Kidney glomerular epithelial cell (primary cell): ENCODE measurements around the gene CCSER2.
A peak's percentile ranks its signal among the peaks of the same experiment; 100 is the strongest.
"Not testable (repeated sequence)": the region's sequence is repeated elsewhere in the genome, so short reads cannot be mapped to it uniquely, and the experiment has no call there.

Experiments
- DNase-seq: peaks from one replicate; lab custom pipeline; 2025; lab: John Stamatoyannopoulos, UW

The CCSER2 gene

DNA sequence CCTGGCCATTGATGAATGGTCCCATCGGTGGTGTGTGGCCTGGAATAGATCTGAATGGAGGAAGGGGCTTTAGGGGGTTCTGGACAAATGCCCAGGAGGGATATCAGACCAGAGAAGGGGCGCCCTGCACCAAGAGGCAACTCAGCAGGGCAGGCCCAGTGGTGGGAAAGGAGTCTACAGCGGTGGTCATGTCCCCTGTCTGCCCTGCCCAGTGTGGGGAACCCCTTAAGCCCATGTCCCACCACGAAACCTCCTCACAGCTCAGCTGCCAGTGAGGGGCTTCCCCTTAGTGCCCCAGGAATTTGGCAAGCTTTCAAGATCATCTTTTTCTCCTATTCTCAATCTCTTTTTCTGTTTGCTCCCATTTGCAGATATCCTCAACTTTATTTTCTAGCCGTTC lies 14.1 kb upstream of the CCSER2 start:
- DNase-seq: no peak

DNA sequence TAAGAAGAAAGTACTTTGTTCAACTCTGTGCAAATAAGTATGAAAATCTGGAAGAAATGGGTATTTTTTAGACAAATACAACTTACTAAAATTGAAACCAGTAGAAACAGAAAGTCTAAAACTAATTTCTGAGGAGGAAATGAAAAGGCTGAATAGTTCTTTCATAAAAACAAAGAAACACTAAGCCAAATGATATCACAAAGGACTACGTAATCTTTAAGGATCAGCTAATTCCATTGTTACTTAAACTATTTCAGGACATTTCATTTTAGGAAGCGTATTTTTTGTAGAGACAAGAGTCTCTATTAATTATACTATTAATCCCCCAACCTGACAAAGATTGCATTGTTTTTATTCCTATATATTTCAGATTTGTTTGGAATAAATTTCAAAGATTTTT lies 11.2 kb upstream of the CCSER2 start:
- DNase-seq: no peak

DNA sequence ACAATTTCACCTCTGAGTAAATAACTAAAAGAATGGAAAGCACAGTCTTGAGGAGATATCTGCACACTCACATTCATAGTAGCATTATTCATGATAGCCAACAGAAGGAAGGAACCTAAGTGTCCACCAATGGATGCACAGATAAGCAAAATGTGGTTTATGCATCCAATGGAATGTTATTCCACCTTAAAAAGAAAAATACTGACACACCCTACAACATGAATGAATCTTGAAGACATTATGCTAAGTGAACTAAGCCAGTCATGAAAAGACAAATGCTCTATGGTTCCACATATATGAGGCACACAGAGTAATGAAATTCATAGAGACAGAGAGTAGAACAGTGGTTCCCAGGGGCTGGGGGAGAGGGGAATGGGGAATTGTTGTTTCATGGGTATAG lies 6.5 kb upstream of the CCSER2 start:
- DNase-seq: no peak

DNA sequence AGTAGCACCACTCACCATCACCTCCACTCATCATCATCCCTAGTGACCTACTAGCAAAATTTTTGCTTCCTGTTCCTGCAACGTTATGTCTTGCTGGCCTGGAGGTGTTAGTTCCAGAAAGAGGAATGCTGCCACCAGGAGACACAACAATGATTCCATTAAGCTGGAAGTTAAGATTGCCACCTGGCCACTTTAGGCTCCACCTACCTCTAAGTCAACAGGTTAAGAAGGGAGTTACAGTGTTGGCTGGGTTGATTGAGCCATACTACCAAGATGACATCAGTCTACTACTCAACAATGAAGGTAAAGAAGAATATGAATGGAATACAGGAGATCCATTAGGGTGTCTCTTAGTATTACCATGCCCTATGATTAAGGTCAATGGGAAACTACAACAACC lies 4.8 kb upstream of the CCSER2 start:
- DNase-seq: not testable (repeated sequence)

GRCh38 chr10:84326995-84327394 lies 1.4 kb upstream of the CCSER2 start:
- not testable (repeated sequence) for DNase-seq

GRCh38 chr10:84329196-84329611 lies 815 bp downstream of the CCSER2 start:
- peak; percentile 61 for DNase-seq

- no peak for DNase-seq
Observed at GRCh38 chr10:84329986-84330651, 1.7 kb downstream of the CCSER2 start.

- DNase-seq: no peak
Observed at GRCh38 chr10:84331091-84331490, 2.7 kb downstream of the CCSER2 start.

- DNase-seq: peak; percentile 16
Observed at GRCh38 chr10:84333864-84334451, 5.6 kb downstream of the CCSER2 start.

DNA sequence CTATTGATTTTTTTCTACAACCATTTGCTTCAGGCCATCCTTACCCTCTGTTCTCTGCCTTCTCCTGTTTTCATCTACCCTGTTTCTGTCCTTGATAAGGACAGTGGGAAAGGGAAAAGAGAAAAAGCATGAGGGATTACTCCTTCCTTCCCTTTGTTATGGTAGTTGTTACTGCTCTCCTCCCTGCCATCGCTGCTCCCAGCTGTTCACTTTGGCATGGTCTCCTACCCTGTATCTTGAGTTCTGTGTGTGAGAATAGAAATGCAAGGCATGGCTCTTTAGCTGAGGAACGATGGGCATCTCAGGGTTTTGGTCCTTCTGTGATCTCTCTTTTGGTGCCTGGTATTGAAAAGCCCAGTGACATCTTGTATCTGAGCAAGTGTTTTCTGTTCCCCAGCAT lies 6.4 kb downstream of the CCSER2 start:
- DNase-seq: no peak

- no peak for DNase-seq
Observed at GRCh38 chr10:84335516-84335915, 7.1 kb downstream of the CCSER2 start.

GRCh38 chr10:84336406-84337090 lies 8.2 kb downstream of the CCSER2 start:
- DNase-seq: no peak

DNA sequence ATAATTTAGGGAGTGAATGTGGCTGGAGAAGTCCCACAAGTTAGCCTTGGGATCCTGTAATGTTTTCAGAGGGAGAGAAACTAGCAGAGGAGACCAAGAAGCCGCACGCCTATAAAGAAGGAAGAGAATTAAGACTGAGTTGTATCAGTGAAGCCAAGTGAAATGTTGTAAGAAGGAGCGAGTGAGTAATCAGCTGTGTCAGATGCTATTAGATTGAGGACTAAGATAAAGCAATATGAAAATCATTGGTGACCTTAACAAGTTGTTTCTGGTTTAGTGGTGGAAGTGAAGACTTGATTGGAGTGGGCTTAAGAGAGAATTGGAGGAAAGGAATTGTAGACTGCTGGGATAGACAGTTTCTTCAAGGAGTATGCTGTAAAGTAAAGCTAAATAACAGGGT lies 8.8 kb downstream of the CCSER2 start:
- DNase-seq: no peak

DNA sequence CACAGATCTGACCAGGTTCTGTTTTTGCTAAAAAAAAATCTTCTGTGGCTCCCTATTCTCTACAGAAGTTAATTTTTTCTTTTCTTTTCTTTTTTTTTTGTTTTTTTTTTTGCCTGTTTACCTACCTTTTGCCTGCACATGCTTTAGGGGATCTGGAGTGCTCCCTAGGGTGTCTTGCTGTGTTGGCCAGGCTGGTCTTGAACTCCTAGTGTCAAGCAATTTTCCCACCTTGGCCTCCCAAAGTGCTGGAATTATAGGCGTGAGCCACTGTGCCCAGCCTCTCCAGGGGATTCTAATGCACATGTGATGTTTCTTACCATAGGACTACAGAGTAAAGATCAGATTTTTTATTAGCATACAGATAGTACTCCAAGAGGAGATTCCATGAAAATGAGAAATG lies 10.6 kb downstream of the CCSER2 start:
- DNase-seq: no peak

DNA sequence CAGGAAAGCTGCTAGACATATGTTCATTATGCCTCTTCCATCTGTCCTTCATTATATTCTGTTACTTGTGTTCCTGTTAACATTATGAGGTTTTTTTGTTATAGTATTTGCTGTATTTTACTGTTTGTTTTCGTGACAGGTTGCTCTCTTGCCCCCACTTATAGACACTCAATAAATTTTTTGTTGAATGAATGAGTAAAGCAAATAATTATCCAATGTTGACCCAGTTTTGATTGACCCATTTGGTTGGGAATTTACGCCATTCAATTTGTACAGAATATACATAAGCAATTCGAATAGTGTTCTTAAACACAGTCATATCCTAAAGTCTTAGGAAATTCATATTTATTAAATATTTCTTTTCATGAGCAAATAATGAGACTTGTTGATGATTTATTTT lies 11.8 kb downstream of the CCSER2 start:
- no peak for DNase-seq

DNA sequence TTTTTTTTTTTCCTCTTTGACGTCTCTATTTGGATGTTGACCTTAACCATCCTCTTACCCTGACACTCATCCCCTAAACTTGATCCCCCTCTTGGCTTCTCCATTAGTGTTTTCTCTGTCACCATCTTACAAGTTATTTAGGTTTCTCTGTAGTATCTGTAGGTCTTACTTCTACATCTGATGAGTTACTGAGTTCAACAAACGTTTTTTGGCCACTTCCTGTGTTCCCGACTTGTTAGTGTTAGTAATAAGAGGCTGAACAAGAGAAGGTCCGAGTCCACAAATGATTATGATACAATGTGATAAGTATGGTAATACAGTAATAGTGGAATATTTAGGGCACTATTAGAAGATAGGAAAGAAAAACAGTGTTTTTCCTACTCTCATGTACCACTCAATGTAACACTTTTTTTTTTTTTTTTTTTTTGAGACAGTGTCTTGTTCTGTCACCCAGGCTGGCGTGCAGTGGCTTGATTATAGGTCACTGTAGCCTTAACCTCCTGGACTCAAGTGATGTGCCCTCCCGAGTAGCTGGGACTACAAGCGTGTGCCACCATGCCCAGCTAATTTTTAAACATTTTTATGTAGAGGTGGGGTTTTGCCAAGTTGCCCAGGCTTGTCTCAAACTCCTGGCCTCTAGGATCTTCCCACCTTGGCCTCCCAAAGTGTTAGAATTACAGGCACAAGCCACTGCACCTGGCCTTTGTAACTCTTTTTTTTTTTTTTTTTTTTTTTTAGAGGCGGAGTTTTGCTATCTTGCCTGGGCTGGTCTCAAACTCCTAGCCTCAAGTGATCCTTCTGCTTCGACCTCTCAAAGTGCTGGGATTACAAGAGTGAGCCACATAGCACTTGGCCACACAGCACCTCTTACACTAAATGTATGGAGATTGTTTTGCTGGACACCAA lies 12.5 kb downstream of the CCSER2 start:
- no peak for DNase-seq

DNA sequence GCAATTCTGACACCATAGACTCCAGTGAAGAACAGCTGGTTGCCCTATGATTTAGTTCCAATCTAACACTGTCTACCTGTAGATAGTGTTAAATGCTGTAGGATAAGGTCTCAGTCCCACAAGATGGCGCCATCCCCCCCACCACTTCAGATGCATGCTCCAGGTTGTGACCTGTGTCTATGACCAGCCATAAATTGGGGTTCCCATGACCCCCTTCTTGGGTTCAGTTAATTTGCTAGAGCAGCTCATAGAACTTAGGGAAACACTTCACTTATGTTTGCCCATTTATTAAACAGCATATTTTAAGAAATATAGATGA lies 13.1 kb downstream of the CCSER2 start:
- DNase-seq: no peak

- DNase-seq: no peak
Observed at GRCh38 chr10:84341983-84342382, 13.6 kb downstream of the CCSER2 start.

GRCh38 chr10:84342584-84342983 lies 14.2 kb downstream of the CCSER2 start:
- DNase-seq: no peak

- DNase-seq: no peak
Observed at GRCh38 chr10:84343831-84344230, 15.4 kb downstream of the CCSER2 start.

GRCh38 chr10:84344526-84344925 lies 16.1 kb downstream of the CCSER2 start:
- DNase-seq: no peak

- not testable (repeated sequence) for DNase-seq
Observed at GRCh38 chr10:84347575-84348002, 19.2 kb downstream of the CCSER2 start.

GRCh38 chr10:84348447-84348846 lies 20.1 kb downstream of the CCSER2 start:
- no peak for DNase-seq
